RWPE2 (cell line): ENCODE data around the gene PMPCB.

Source experiments
- ATAC-seq: fragments of 200-7000 bp; cut with Tn5 transposase; 3 replicates; pipeline ENCODE4 v1.9.1; 2021; ENCODE audit warnings: low read depth
- DNase-seq: peaks from one replicate; pipeline ENCODE4 v3.0.0-alpha.2; 2020; ENCODE audit warnings: low spot score
- H3K27ac ChIP-seq: fragments of 450-650 bp; 2 replicates; pipeline ENCODE4 v1.5.1; 2017; ENCODE audit warnings: mild to moderate bottlenecking; ENCODE audit not compliant: poor library complexity, severe bottlenecking
- H3K27me3 ChIP-seq: fragments of 250-450 bp; sonication (Bioruptor Pico); 2 replicates; pipeline ENCODE4 v1.5.1; 2021; ENCODE audit warnings: mild to moderate bottlenecking, moderate library complexity; ENCODE audit not compliant: insufficient read depth, poor library complexity, severe bottlenecking
- H3K36me3 ChIP-seq: fragments of 250-450 bp; sonication (Bioruptor Pico); 2 replicates; pipeline ENCODE4 v1.5.1; 2020; ENCODE audit warnings: low read depth, mild to moderate bottlenecking, moderate library complexity
- H3K4me1 ChIP-seq: fragments of 250-450 bp; sonication (Bioruptor Pico); 2 replicates; pipeline ENCODE4 v1.5.1; 2021; ENCODE audit warnings: mild to moderate bottlenecking, moderate library complexity; ENCODE audit not compliant: insufficient read depth, poor library complexity, severe bottlenecking
- H3K4me3 ChIP-seq: fragments of 250-450 bp; sonication (Bioruptor Pico); 2 replicates; pipeline ENCODE4 v1.5.1; 2021; ENCODE audit warnings: mild to moderate bottlenecking, moderate library complexity; ENCODE audit not compliant: severe bottlenecking
- H3K9me3 ChIP-seq: fragments of 250-450 bp; sonication (Bioruptor Pico); 2 replicates; pipeline ENCODE4 v1.5.1; 2021; ENCODE audit warnings: mild to moderate bottlenecking, moderate library complexity; ENCODE audit not compliant: severe bottlenecking
- TF ChIP-seq, protein P1 (sequence below): fragments of 450-650 bp; IDR thresholded peaks from one replicate; pipeline ENCODE4 v1.5.1; 2017; ENCODE audit warnings: mild to moderate bottlenecking, moderate library complexity; ENCODE audit not compliant: poor library complexity, severe bottlenecking

The PMPCB gene

DNA sequence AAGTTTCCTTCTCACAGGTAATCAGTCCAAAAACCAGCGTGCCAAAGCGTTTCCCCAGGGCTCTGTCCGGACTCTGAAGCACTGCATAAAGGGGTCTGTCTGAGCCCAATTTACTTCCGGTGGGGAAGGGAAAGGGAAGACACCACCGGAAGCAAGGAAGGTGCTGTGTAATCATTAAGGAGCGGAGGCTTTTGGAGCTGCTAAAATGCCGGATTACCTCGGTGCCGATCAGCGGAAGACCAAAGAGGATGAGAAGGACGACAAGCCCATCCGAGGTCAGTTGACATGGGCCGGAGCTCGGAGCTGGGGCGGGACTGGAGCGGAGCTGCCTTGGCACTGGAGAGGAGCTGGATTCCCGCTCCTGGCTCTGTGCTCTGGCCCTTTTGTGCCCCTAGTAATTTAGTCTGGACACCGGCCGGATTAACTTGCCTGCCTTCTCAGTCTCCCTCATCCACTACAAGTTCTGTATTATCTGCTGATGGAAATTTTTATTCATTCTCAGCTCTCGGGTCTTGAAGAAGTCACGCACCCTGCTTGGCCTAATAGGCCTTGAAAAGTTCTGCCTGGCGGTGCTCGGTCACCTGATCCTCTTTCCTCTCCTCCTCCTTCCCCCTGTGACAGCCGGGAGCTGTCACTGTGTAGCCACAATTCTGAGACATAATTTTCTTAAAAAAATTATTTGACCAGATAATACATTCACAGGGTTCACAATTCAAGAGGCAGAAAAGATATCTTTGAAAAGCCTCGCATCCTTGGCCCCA lies 50.5 kb downstream of the PMPCB start, which contains the start of gene PSMC2:
TSS of gene PSMC2 (plus strand) at position 137 of the 761 bp plus-strand sequence. CDS start at position 206, 69 bp downstream.
- peaks cover 33% of the 10 kb centered on the region for H3K36me3 ChIP-seq
- peaks cover 2% of the 10 kb centered on the region for H3K9me3 ChIP-seq
- peak within 1 kb of the TSS; percentile 57 for H3K27ac ChIP-seq
- H3K4me3 ChIP-seq = peak within 1 kb of the TSS; percentile 62
- TF ChIP-seq, protein P1, sequence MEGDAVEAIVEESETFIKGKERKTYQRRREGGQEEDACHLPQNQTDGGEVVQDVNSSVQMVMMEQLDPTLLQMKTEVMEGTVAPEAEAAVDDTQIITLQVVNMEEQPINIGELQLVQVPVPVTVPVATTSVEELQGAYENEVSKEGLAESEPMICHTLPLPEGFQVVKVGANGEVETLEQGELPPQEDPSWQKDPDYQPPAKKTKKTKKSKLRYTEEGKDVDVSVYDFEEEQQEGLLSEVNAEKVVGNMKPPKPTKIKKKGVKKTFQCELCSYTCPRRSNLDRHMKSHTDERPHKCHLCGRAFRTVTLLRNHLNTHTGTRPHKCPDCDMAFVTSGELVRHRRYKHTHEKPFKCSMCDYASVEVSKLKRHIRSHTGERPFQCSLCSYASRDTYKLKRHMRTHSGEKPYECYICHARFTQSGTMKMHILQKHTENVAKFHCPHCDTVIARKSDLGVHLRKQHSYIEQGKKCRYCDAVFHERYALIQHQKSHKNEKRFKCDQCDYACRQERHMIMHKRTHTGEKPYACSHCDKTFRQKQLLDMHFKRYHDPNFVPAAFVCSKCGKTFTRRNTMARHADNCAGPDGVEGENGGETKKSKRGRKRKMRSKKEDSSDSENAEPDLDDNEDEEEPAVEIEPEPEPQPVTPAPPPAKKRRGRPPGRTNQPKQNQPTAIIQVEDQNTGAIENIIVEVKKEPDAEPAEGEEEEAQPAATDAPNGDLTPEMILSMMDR = no peak
- DNase-seq (no peak), ATAC-seq (peak; percentile 76)
- H3K4me1 ChIP-seq = peaks cover 30% of the 10 kb centered on the region
- H3K27me3 ChIP-seq = no peaks in the 10 kb centered on the region

DNA sequence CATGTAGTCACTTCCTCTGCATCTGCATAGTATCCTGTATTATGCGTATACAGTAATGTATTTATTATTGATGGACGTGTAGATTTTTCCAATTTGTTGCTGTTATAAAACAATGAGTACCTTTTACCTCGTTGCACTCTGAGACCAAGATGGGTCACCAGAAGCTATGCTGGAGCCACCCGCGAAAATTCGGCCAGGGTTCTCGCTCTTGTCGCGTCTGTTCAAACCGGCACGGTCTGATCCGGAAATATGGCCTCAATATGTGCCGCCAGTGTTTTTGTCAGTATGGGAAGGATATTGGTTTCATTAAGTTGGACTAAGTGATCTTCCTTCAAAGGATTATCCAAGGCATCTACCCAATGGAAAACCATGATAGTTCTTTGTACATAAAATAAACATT lies 51.2 kb downstream of the PMPCB start:
- peaks cover 30% of the 10 kb centered on the region for H3K4me1 ChIP-seq
- peaks cover 2% of the 10 kb centered on the region for H3K9me3 ChIP-seq
- H3K27ac ChIP-seq = peak overlapping the region; percentile 57
- H3K36me3 ChIP-seq = peaks cover 36% of the 10 kb centered on the region
- DNase-seq = no peak
- H3K4me3 ChIP-seq = peak overlapping the region; percentile 62
- TF ChIP-seq, protein P1 = no peak
- ATAC-seq = no peak
- no peaks in the 10 kb centered on the region for H3K27me3 ChIP-seq

DNA sequence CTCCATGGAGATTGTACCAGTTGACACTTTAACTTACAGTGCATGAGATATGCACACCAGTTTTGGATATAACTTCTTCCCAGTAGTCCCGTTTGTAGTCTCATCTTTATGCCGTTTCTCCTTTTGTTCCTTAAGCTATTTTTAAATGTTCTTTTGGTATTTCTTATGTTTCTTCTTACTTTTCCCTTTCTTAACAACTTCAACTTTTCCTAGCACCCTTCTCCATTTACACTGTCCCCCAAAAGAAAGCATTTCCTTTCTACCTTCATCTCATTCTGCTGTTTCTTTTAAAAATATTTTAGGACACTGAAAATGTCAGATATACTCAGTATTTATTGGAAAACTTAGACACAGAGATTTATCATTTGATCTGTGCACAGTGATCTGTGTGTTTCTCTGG lies 51.7 kb downstream of the PMPCB start:
- TF ChIP-seq, protein P1 = no peak
- peaks cover 37% of the 10 kb centered on the region for H3K36me3 ChIP-seq
- no peak for DNase-seq
- peaks cover 2% of the 10 kb centered on the region for H3K9me3 ChIP-seq
- H3K4me1 ChIP-seq = peaks cover 30% of the 10 kb centered on the region
- H3K27me3 ChIP-seq = no peaks in the 10 kb centered on the region
- no peak overlapping the region for H3K27ac ChIP-seq
- no peak for ATAC-seq
- peak overlapping the region; percentile 62 for H3K4me3 ChIP-seq

DNA sequence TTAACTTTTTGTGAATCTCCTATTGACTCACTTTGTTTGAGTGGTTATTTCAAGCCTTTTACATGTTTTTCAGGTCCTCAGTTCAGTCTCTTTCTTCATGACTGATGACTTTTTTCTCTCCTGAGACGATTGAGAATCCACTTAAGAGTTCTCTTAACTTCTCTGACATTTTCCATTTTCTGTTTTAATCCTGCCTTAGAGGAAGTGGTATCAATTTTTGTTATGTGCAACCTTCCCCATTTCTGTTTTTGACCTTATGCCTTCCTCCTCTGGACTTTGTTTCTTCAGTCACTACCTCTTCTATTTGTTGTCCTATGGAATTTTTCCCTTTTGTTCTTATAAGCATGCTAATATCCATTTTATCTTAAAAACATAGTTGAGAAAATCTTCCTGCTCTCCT lies 52.6 kb downstream of the PMPCB start:
- TF ChIP-seq, protein P1 = no peak
- DNase-seq = no peak
- H3K27ac ChIP-seq = no peak overlapping the region
- peaks cover 45% of the 10 kb centered on the region for H3K36me3 ChIP-seq
- no peak overlapping the region for H3K4me3 ChIP-seq
- peaks cover 30% of the 10 kb centered on the region for H3K4me1 ChIP-seq
- no peak for ATAC-seq
- H3K27me3 ChIP-seq = no peaks in the 10 kb centered on the region
- peaks cover 2% of the 10 kb centered on the region for H3K9me3 ChIP-seq
